DOHH2 (cell line): ENCODE data around the gene CD247.

Experiments
- H3F3A ChIP-seq: fragments of 200-600 bp; sonication (generic), shearing (Covaris generic); 2 replicates; pipeline ENCODE4 v1.6.0; 2016; ENCODE audit warnings: antibody characterized with exemption, mild to moderate bottlenecking; ENCODE audit not compliant: control insufficient read depth, insufficient read depth
- H3K27ac ChIP-seq: fragments of 200-600 bp; sonication (generic); 2 replicates; pipeline ENCODE4 v1.5.1; 2014; ENCODE audit warnings: low read depth, mild to moderate bottlenecking, low read length, moderate library complexity
- H3K27me3 ChIP-seq: fragments of 200-600 bp; sonication (generic); 2 replicates; pipeline ENCODE4 v1.6.1; 2014; ENCODE audit warnings: mild to moderate bottlenecking, low read length, mixed read lengths; ENCODE audit not compliant: control insufficient read depth
- H3K36me3 ChIP-seq: fragments of 200-600 bp; sonication (generic); 2 replicates; pipeline ENCODE4 v1.6.1; 2014; ENCODE audit warnings: mild to moderate bottlenecking, low read length, moderate library complexity, mixed read lengths; ENCODE audit not compliant: control insufficient read depth
- H3K4me1 ChIP-seq: fragments of 200-600 bp; sonication (generic); 2 replicates; pipeline ENCODE4 v1.6.1; 2014; ENCODE audit warnings: mild to moderate bottlenecking, low read length, mixed read lengths; ENCODE audit not compliant: control insufficient read depth
- H3K4me2 ChIP-seq: fragments of 200-600 bp; sonication (generic); 2 replicates; pipeline ENCODE4 v1.6.0; 2014; ENCODE audit warnings: mild to moderate bottlenecking, low read length, moderate library complexity
- H3K4me3 ChIP-seq: fragments of 200-600 bp; sonication (generic); 2 replicates; pipeline ENCODE4 v1.5.1; 2014; ENCODE audit warnings: mild to moderate bottlenecking, low read length, mixed read lengths
- H3K79me2 ChIP-seq: fragments of 200-600 bp; sonication (generic); 2 replicates; pipeline ENCODE4 v1.6.1; 2014; ENCODE audit warnings: mild to moderate bottlenecking, low read length, mixed read lengths; ENCODE audit not compliant: control insufficient read depth
- H3K9me2 ChIP-seq: fragments of 200-600 bp; sonication (generic); replicated peaks from 2 replicates; pipeline ENCODE4 v1.6.1; 2014; ENCODE audit warnings: mild to moderate bottlenecking, low read length, mixed read lengths; ENCODE audit not compliant: control insufficient read depth
- H3K9me3 ChIP-seq: fragments of 200-600 bp; sonication (generic); 2 replicates; pipeline ENCODE4 v1.6.1; 2014; ENCODE audit warnings: antibody characterized with exemption, low read length, mixed read lengths; ENCODE audit not compliant: control insufficient read depth, insufficient read depth
- H4K20me1 ChIP-seq: fragments of 200-600 bp; sonication (generic); 2 replicates; pipeline ENCODE4 v1.6.0; 2014; ENCODE audit warnings: low read depth, mild to moderate bottlenecking, antibody characterized with exemption, low read length, moderate library complexity; ENCODE audit not compliant: control insufficient read depth, insufficient read depth
- CTCF ChIP-seq: fragments of 200-600 bp; sonication (generic); IDR thresholded peaks from one replicate; pipeline ENCODE4 v1.5.1; 2014; ENCODE audit warnings: antibody characterized with exemption, mild to moderate bottlenecking, low read depth, low read length; ENCODE audit not compliant: poor library complexity, severe bottlenecking
- EZH2phosphoT487 ChIP-seq: fragments of 200-600 bp; sonication (generic); IDR thresholded peaks from 2 replicates; pipeline ENCODE4 v1.6.1; 2017; ENCODE audit warnings: borderline replicate concordance, mild to moderate bottlenecking, antibody characterized with exemption, low read length, moderate library complexity, mixed read lengths

Gene CD247

GRCh38 chr1:167518331-167518700 lies at the start of gene CD247:
Gene CD247 (minus strand): TSS chr1:167518529. CDS start chr1:167518465, 64 bp downstream.
- no peaks in the 10 kb centered on the region for H3K79me2 ChIP-seq
- H3K27me3 ChIP-seq, result no peaks in the 10 kb centered on the region
- H3K4me3 ChIP-seq, result no peak within 1 kb of the TSS
- H3K9me3 ChIP-seq, result no peaks in the 10 kb centered on the region
- H4K20me1 ChIP-seq, result no peaks in the 10 kb centered on the region
- no peak within 1 kb of the TSS for H3K4me2 ChIP-seq
- H3F3A ChIP-seq, result no peaks in the 10 kb centered on the region
- TF ChIP-seq EZH2phosphoT487 (no peak), CTCF (no peak)
- no peak within 1 kb of the TSS for H3K27ac ChIP-seq
- no peaks in the 10 kb centered on the region for H3K4me1 ChIP-seq
- H3K9me2 ChIP-seq, result no peaks in the 10 kb centered on the region
- H3K36me3 ChIP-seq, result no peaks in the 10 kb centered on the region

- Histone ChIP-seq H3K36me3 (no peaks in the 10 kb centered on the region), H3K79me2 (no peaks in the 10 kb centered on the region), H3K27ac (no peak overlapping the region), H3K9me2 (no peaks in the 10 kb centered on the region), H3K4me3 (no peak overlapping the region), H3F3A (no peaks in the 10 kb centered on the region), H3K4me2 (no peak overlapping the region), H3K4me1 (peaks cover 19% of the 10 kb centered on the region), H3K9me3 (0 out of 2 replicates have a peak, but pooled peaks cover 1% of the 10 kb centered on the region), H4K20me1 (no peaks in the 10 kb centered on the region), H3K27me3 (no peaks in the 10 kb centered on the region)
- TF ChIP-seq CTCF (no peak), EZH2phosphoT487 (no peak)
Observed at GRCh38 chr1:167567663-167568062, 49.3 kb upstream of the CD247 start.

- Histone ChIP-seq H3K79me2 (no peaks in the 10 kb centered on the region), H3K4me1 (peaks cover 19% of the 10 kb centered on the region), H3K9me2 (no peaks in the 10 kb centered on the region), H3F3A (no peaks in the 10 kb centered on the region), H3K9me3 (no peaks in the 10 kb centered on the region), H3K27ac (no peak overlapping the region), H3K36me3 (no peaks in the 10 kb centered on the region), H4K20me1 (no peaks in the 10 kb centered on the region), H3K4me2 (no peak overlapping the region), H3K4me3 (no peak overlapping the region), H3K27me3 (no peaks in the 10 kb centered on the region)
- TF ChIP-seq CTCF (no peak), EZH2phosphoT487 (no peak)
Observed at GRCh38 chr1:167566766-167567165, 48.4 kb upstream of the CD247 start.

- H3K4me3 ChIP-seq, result no peak overlapping the region
- TF ChIP-seq EZH2phosphoT487 (no peak), CTCF (no peak)
- no peak overlapping the region for H3K4me2 ChIP-seq
- no peaks in the 10 kb centered on the region for H3K79me2 ChIP-seq
- H3K4me1 ChIP-seq, result peaks cover 19% of the 10 kb centered on the region
- H3K27me3 ChIP-seq, result no peaks in the 10 kb centered on the region
- no peaks in the 10 kb centered on the region for H4K20me1 ChIP-seq
- no peaks in the 10 kb centered on the region for H3K36me3 ChIP-seq
- H3K9me3 ChIP-seq, result no peaks in the 10 kb centered on the region
- no peaks in the 10 kb centered on the region for H3F3A ChIP-seq
- H3K9me2 ChIP-seq, result no peaks in the 10 kb centered on the region
- H3K27ac ChIP-seq, result no peak overlapping the region
Observed at GRCh38 chr1:167565922-167566321, 47.6 kb upstream of the CD247 start.
